Neural cell (in vitro differentiated cells): ENCODE measurements around the gene MYRIP.

Experiments used
- CTCF ChIP-seq: fragments of 450-650 bp; IDR thresholded peaks from 2 replicates; pipeline ENCODE4 v1.5.1; 2014; ENCODE audit warnings: antibody characterized with exemption, mild to moderate bottlenecking, moderate library complexity; ENCODE audit not compliant: poor library complexity, severe bottlenecking
- EZH2 ChIP-seq: fragments of 200-600, 300-800 bp; shearing (Covaris generic), sonication (generic); IDR thresholded peaks from 2 replicates; pipeline ENCODE4 v1.6.1; 2014; ENCODE audit warnings: antibody characterized with exemption, low read length, borderline replicate concordance, mild to moderate bottlenecking; ENCODE audit not compliant: insufficient read depth, poor library complexity, severe bottlenecking
- REST ChIP-seq: IDR thresholded peaks from 2 replicates; pipeline ENCODE4 v1.6.1; 2012; ENCODE audit warnings: borderline replicate concordance
- TAF1 ChIP-seq: IDR thresholded peaks from 2 replicates; pipeline ENCODE4 v1.6.1; 2012; ENCODE audit warnings: low read depth

- TF ChIP-seq TAF1, result no peak
- TF ChIP-seq EZH2, result no peak
- no peak for TF ChIP-seq REST
- TF ChIP-seq CTCF, result no peak
Observed at GRCh38 chr3:39810647-39811161, 1.3 kb downstream of the MYRIP start.
